DMS79 (cell line): ENCODE results near the gene BCL2A1.
"Not testable (repeated sequence)": the region's sequence is repeated elsewhere in the genome, so short reads cannot be mapped to it uniquely, and the experiment has no call there.

Experiments used
- DNase-seq: peaks from one replicate; lab custom pipeline; 2025; lab: John Stamatoyannopoulos, UW

BCL2A1 gene

GRCh38 chr15:79989183-79989582 lies 18.2 kb upstream of the BCL2A1 start:
- no peak for DNase-seq

DNA sequence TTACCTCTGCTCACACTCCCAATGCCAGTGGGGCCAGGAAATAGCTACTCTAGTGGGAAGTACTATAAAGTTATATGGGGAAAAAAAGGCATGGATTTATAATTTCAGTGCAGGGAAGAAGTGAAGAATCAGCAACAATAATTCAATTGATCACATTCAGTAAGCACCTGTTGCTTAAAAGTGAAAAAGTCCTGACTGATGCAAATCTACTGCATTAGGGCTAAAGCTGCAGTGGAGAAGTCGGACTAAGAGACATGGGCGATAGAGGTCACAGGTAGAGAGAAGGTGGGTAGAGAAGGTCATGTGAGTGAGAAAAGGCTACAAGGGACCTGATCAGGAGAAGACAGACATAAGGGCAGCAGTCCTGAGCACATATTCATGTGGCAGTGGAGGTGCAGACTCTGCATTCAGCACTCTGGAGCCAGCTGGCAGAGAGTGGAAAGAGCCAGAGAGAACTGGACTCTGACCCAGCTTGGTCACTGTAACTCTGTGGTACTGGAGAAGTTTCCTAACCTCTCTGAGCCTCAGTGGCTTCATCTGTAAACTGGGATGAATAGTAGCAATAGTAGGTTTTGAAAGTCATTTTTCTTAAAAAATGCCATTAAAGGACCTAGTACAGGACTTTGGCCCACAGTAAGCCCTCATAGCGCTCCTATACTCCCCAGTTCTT lies 17.6 kb upstream of the BCL2A1 start:
- no peak for DNase-seq

DNA sequence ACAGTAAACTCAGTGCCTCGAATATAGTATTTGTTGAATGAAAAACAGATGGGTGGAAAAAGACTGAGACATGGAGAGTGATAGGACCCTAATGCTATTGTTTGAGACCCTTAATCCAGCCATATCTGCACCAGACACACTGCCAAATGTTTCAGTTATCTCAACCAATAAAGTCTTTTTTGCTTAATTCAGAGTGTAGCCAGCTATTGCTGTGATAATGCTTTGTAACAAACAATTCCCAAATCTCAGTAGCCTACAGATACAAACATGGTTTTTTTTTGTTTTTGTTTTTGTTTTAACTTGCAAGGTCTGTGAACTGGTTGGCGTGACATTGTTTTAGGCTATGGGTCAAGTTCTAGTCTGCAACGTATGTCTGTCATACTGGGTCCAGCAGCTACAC lies 17.0 kb upstream of the BCL2A1 start:
- no peak for DNase-seq

DNA sequence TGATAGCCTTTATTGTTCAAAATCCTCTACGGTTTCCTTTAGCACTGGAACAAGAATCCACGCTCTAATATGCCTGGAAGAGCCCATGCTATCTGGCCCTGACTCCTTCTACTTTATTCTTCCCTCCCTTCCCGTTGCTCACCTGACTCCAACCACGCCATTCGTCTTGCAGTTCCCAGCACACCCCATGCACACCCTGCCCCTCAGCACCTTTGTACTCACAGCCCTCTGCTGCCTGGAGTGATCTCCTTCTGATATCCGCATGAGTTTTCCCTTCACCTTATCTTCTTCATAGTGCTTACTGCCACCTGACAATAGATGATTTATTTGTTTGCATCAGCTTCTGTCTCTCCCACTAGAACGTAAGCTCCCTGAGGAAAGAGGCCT lies 16.6 kb upstream of the BCL2A1 start:
- no peak for DNase-seq

DNA sequence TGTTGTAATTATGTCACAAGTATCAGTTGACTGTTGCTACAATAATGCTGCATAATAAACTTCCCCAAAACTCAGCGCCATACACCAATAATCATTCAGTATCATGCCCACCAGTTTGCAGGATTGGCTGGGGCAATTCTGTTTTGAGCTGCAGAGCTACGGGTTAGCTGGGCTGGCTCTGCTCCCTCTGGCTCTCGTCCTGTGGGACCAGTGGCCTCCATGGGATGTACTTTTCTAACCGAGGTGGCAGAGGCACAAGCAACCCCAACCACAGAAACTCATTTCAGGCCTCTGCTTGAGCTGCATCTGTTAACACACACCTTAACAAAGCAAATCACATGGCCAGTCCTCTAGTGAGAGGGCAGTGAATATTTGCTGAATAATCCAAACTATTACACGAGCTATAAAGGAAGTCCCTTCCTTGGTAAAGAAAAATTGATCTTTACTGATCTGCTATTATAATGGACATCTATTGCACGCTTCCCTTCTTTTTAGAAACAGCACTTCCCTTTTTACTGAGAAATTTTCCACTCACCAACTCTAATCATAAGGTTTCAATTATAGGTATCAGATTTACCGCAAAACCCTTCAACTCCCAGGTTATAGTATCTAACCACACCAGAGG lies 10.9 kb upstream of the BCL2A1 start:
- DNase-seq: no peak

GRCh38 chr15:79978655-79979514 lies 7.9 kb upstream of the BCL2A1 start:
- no peak for DNase-seq

- DNase-seq: no peak
Measured at GRCh38 chr15:79978260-79978654, 7.3 kb upstream of the BCL2A1 start.

DNA sequence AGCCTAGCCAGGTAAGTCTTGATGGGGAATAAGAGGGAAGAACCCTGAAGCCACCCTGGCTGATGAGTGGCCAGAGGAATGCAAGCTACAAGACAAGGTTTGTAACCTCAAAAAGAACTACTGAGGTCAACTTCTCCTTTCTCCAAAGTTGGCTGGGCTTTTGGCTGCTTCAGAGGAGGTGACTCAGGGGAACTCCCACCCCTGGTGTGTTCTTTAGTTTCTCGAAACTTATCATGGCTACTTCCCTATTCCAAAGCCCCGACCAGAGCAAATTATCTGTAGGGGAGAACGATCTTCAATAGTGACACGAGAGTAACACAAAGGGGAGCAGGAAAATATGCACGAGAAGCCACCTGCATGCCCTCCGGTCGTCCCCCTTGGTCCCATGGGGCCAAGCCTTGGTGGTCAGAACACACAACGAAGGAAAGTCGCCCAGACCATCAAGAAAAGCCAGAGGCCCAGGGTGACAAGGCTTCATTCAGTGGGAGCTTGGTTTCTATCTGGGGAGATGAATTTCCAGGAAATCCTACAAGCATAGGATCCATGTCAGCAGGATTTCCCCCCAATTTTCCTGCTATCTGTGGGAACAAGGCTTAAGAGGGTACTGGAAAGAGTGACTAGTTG lies 6.5 kb upstream of the BCL2A1 start:
- no peak for DNase-seq

DNA sequence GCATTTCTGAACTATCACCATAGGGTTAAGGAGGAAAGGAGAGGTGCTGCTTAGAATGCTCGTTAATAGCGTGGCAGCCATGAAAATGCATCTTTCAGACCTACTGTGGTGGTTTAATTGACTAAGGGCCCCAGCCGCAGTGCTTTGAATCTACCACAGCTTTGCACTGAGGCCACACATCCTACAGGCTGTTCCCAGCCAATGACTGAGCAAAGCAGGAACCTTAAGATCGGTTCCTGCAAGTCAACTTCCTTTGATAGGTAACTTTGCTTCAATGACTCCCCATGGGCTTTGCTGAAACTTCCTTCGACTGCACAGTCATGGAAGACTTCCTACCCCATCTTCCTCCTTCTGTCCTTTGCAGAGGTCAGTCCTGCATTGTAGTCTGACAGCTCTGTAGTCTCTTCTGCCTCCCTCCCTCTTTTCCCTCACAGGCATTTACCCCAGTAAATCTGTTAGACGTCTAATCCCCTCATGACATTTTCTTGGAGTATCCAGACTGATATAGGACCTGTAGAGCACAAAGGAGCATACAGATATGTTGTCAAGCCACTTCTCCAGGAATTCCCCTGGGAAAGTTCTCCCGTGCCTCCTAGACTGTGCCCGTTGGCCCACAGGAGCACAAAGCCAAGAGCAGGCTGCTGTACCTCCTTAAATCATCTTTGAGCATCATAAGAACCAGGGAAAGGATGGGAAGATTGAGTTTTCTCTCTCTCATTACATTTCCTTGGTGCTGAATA lies 2.6 kb upstream of the BCL2A1 start:
- no peak for DNase-seq

DNA sequence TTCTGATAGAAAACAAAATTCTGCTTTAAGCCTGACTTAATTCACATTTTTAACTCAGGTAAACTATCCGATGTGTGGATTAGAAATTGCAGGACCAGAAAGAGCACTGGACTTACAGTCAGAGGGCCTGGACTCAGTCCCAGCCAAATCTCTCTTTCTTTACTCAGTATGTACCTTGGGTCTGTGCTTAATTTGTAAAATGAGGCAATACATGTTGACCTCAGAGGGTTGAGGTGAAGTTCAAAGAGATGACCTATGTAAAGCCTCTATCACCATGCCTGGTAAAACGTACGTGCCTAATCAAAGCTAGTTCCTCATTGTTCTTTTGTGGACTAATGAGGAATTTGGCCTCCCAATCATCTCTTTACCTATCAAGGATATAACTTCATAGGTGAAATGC lies 1.9 kb upstream of the BCL2A1 start:
- DNase-seq: no peak

DNA sequence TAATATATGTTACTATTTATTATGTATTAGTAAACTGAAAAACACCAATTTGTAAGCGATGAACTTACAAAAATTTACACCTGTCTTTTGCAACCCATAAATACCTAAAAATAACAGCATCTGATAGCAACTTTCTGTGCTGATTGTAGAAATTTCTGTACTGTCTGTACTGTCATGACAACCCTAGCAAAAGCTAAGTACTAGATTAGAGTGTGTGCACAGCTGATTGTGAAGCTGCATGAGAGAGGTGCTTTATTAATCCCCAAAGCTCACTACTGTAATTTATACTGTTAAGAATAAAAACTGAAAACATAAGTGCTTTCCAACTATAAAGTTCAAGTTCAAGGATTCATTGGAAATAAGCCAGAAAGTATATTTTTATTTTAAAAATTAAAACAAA lies 815 bp downstream of the BCL2A1 start:
- no peak for DNase-seq

GRCh38 chr15:79969146-79969545 lies 1.9 kb downstream of the BCL2A1 start:
- DNase-seq: no peak

DNA sequence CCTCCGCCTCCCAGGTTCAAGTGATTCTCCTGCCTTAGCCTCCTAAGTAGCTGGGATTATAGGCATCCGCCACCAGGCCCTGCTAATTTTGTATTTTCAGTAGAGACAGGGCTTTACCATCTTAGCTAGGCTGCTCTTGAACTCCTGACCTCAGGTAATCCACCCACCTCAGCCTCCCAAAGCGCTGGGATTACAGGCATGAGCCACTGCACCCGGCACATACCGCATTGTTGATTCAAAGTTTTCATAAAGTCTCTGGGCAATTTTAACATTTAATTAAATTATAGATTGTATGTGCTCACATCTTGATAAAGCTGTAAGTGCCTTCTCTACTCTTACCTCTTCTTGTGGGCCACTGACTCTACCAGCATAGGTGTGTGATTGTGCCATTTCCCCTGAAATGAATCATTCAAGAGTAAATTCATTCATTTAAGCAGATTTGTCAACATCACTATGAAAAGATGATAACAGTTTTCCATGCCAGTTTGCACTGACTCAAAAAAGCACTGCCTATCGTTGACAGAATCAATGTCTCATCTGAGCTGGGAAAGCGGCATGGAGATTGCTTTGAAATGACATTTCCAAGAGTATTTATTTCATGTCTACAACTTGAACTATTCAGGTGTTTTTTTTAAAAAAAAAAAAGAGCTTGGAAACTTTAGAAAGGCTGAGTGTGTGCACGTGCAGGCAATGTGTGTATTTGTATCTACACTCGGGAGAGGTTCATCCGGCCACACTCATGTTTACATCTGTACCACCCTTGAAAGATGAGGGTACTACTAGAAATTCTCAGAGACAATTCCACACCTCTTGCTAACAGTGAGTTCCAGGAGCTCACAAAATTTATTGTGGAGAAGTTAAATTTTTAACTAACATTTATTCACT lies 3.5 kb downstream of the BCL2A1 start:
- DNase-seq: no peak

DNA sequence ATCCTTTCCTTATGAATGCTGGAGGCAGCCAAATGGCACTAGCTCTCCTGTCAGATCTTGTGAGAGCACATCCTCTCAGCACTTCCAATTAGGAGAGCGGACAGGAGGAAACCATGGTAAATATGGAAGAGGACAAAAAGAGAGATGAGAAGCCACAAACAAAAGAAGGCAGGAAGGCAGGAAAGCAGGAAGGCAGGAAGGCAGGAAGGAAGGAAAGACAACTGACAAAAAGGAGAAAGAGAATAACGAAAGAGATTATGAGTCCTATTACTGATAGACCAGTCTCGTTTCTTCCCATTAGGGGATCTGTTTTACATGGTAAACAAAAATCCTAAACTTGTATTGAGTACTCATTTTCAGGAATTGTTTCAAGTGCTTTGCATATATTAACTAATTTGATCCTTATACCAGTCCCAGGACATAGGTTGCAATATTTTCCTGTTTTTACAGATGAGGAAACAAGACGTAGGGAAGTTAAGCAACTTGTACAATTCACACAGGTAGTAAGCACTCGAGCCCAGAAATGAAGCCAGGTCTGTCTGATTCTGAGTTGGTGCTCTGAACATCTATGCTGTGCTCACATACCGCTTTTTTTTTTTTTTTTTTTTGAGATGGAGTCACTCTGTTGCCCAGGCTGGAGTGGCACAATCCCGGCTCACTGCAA lies 4.2 kb downstream of the BCL2A1 start:
- DNase-seq: no peak

- DNase-seq: no peak
Measured at GRCh38 chr15:79965846-79966630, 5.0 kb downstream of the BCL2A1 start.

DNA sequence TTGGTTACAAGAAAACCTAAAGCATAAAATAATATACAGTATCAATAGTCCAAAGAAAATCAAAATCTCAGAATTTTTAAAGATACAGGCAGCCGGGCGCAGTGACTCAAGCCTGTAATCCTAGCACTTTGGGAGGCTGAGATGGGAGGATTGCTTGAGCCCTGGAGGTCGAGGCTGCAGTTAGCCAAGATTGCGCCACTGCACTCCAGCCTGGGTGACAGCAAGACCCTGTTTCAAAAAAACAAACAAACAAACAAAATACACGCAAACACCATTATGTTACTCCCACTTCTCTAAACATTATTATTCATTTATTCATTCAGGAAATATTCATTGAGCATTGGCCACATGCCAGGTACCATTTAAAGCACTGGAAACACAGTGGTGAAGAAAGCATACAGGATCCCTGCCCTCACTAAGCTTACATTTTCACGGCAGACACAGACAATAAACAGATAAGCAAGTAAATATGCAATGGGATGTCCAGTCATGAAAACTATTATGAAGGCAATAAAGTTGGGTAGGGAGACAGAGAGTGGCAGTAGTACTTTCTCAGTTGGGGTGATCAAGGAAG lies 6.7 kb downstream of the BCL2A1 start:
- DNase-seq: no peak

- not testable (repeated sequence) for DNase-seq
Measured at GRCh38 chr15:79962921-79963320, 8.1 kb downstream of the BCL2A1 start.

- DNase-seq: no peak
Measured at GRCh38 chr15:79962178-79962577, 8.8 kb downstream of the BCL2A1 start.

DNA sequence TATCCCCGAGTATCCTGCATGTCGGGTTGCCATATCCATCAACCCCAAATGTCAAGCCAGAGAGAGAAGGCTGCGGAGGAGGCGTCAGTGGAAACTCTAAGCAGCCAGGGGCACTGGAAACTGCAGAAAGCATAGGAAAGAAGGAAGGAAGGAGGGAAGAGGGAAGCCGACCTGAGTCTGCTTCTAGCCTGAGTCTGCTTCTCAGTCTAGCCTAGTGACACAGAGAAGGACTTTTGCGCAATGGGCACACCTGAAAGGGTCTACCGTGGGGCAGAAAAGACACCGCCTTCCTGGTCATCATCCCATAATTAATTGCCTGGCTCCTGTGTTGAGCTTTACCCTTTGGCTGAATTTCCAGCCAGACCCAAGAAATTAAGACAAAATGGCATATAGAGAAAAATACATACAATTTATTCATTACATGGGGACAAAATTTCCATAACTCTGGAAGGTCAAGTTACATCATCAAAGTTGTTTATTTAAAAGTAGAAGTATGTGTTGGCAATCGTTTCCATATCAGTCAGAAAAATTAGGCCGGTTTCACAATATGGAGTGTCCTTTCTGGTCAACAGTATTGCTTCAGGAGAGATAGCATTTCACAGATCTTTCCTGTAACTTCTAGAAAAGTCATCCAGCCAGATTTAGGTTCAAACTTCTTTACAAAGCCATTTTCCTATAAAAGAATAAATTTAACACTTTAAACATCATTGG lies 10.3 kb downstream of the BCL2A1 start:
- DNase-seq: no peak
